NT2/D1 (cell line): Measurements from ENCODE around the gene NAA60.

Experiments used
- SUZ12 ChIP-seq: IDR thresholded peaks from 2 replicates; pipeline ENCODE4 v1.6.1; 2011; ENCODE audit not compliant: insufficient read length, insufficient read depth; ENCODE audit errors: extremely low read depth
- YY1 ChIP-seq: IDR thresholded peaks from 2 replicates; pipeline ENCODE4 v1.6.1; 2011; ENCODE audit not compliant: insufficient read length, insufficient read depth

- TF ChIP-seq YY1: no peak
- no peak for TF ChIP-seq SUZ12
These were observed 22.6 kb downstream of the NAA60 start for GRCh38 chr16:3465911-3466584.
